GM18505 (cell line): Measurements from ENCODE around the gene CAMKMT.

Source experiments
- ATAC-seq: cut with Tn5 transposase; IDR thresholded peaks from one replicate; pipeline ENCODE4 v1.9.1; 2021; ENCODE audit not compliant: unreplicated experiment
- POLR2A ChIP-seq: IDR thresholded peaks from 4 replicates; pipeline ENCODE4 v1.6.1; 2011; ENCODE audit warnings: borderline replicate concordance; ENCODE audit not compliant: insufficient read depth, insufficient read length; ENCODE audit errors: extremely low read depth

Gene CAMKMT

DNA sequence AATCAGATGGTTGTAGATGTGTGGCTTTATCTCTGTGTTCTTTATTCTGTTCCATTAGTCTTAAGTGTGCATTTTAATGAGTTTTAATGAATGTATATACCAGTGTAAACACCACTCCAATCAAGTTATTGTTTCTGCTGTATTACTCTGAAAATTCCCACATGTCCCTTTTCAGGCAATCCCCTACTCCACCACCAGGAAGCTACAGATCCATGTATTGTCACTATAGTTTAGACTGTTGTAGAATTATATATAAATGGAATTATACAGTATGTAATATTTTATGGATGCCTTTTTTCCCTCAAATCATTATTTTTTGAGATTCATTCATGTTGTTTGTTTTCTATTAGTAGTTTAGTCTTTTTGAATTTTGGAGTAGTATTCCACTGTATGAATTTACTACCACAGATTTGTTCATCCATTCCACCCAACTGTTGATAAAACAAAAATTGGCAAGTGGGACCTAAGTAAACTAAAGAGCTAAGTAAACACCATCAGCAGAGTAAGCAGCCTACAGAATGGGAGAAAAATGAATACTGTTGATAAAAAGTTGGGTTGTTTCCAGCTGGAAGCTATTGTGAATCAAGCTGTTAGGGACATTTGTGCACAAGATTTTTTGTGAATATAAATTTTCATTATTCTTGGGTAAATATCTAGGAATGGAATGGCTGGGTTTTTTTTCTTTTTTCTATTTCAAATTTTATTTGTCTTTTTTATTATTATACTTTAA lies 262.0 kb downstream of the CAMKMT start:
- TF ChIP-seq POLR2A, result no peak
- ATAC-seq, result no peak

GRCh38 chr2:44628297-44628696 lies 266.6 kb downstream of the CAMKMT start:
- ATAC-seq, result no peak

GRCh38 chr2:44632931-44633689 lies 271.4 kb downstream of the CAMKMT start:
- TF ChIP-seq POLR2A, result no peak

More at GRCh38 chr2:44628297-44628696, 266.6 kb downstream of the CAMKMT start:
- no peak for TF ChIP-seq POLR2A

GRCh38 chr2:44635725-44636124 lies 274.0 kb downstream of the CAMKMT start:
- no peak for ATAC-seq
- TF ChIP-seq POLR2A, result no peak

More at GRCh38 chr2:44632931-44633689, 271.4 kb downstream of the CAMKMT start:
- ATAC-seq, result no peak

DNA sequence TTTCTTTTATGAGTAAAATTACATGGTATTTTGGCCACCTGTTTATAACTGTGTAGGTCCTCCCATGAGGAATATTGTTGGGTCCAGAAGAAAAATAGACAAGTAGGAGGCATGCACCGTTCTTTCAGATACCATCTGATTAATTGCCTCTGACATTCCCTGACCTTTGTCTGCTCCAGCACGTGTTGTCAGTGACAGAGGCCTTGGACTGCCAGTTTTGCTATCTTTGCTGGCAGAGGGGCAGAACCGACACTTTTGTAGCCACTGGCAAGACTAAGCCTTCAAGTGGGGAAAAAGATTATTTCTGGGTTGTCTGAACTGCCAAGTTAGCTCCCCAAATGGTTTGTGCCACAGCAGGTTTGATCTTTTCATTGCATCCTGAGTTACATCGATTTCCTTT lies 276.9 kb downstream of the CAMKMT start:
- no peak for ATAC-seq
- no peak for TF ChIP-seq POLR2A

DNA sequence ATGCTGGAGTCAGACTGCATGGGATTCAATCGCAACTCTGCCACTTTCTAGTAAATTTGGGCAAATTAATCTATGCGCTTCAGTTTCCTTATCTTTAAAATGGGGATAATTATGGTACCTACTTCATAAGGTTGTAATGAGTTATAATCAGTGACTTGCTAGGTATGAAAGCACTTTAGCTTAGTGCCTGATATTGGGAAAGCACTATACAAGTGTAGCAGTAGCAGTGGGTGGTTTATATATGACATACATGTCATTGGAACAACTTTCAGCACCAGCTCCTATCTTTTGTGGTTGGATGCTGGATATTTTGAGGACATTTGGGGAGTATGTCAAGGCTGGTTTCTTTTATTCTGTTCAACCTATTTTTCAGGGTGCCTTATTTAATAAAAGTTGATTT lies 277.7 kb downstream of the CAMKMT start:
- no peak for ATAC-seq
- TF ChIP-seq POLR2A, result no peak

DNA sequence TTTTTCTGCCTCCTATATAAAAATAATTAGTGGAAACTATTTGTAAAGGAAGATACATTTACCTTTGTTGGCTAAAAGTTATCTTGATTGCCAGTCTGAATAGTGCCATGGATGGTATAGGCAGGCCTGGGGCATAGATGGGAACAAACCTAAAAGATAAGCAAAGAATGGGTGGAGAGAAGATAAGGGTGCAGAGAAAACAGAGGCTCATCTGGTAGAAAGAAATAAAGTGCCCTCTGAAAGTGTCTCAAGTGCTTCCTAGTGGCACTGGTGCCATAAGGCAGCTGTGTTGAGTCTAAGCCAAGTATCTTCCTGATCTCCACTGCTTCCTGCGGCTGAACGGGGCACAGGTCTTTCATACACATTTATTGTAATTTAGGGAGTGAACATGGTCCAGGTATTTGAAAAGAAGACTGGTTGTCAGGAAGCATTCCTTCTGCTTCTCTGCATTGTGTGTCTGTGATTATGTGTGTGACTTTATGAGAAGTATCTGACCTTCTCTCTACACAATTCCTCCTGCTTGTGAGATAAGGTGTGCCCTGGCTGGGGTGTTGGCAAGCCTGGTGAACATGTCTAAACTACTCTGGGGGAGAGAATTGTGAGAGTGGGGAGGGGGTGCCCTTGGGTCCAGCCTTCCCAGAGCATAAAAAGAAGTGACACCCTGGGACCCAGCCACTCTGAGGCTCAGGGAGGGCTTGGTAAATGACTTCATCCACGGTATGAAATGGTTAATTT lies 280.5 kb downstream of the CAMKMT start:
- ATAC-seq, result no peak
- TF ChIP-seq POLR2A, result no peak

- TF ChIP-seq POLR2A, result no peak
- ATAC-seq, result no peak
Observed at GRCh38 chr2:44645937-44646336, 284.2 kb downstream of the CAMKMT start.

DNA sequence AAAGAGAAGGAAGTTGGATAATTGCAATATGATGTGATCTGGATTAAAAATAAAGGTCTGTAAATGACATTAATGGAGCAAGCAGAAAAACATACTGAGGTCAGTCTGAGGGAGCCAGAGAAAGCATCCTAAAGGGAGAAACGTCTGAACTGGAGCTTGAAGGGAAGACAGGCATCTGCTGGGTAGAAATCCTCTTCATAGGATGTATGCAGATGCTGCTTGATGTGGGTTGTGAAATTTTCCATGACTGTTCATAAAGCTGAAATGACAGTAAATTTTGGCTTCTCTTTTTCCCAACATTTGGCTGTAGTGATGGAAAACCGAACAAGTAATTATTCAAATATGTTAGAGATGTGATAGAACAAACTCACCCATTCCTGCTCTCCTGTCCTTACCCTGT lies 287.6 kb downstream of the CAMKMT start:
- no peak for ATAC-seq
- no peak for TF ChIP-seq POLR2A

DNA sequence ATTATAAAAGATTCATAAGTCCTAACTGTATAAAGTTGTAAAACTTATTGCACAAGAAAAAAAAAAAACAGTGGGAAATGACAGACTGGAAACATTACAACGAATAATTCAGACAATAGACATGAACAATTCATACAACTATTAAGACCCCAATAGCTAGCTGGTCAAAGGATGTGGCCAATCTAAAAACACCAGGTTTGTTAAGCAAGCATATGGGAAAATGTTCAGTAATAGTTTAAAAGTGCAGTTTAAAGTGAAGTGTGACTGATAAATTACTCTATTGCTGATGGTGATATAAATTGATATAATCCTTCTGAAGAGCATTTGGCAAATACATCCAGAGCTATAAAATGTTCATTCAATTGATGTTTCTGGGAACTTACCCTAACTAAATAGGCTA lies 289.0 kb downstream of the CAMKMT start:
- no peak for TF ChIP-seq POLR2A
- ATAC-seq, result no peak

GRCh38 chr2:44651974-44652373 lies 290.2 kb downstream of the CAMKMT start:
- no peak for TF ChIP-seq POLR2A
- no peak for ATAC-seq

DNA sequence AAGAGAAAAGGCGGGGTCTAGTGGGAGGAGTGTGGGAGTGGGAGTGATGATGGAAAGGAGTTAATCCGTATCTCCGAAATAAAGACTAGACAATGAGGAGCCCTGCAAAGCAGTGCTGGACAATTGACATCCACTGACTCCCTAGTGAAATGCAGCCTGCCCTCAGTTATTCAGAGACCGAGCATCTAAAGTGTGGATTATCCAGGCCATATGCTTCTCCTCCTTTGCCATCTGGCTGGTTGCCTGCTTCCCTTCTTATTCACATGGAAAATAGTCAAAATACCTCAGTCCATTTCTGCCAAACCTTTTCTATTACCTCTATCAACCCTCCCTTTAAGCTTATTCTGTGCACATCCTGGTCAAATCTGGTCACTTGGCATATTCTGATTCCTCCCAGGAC lies 291.0 kb downstream of the CAMKMT start:
- no peak for TF ChIP-seq POLR2A
- ATAC-seq, result no peak

DNA sequence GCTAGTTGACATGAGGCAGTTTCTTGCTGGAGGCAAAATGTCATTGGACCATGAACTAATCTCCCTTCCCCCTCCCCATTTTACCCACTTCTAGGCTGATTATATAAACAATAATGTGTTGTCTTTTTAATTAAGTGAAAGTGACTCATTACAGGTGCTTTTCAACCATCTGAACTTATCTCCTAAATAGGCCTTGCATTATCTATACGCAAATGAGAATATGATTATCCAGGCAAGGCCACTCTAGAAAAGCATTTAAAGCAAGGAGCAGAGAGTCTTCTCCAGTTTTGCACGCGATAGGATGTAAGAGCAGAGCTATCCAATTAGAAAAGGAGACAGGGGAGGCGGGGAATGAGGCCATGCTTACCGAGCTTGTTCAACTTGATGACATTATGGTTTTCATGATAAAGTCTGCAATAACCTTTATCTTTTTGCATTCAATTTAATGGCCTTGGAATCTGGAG lies 293.7 kb downstream of the CAMKMT start:
- no peak for ATAC-seq
- TF ChIP-seq POLR2A, result no peak
